A549 treated with Hydrocortisone at 1 μM for 4 hours (cell line): Measurements from ENCODE around the gene PAOX. TPM values are rescaled to one million over a fixed set of nuclear protein-coding genes. Genes with fewer than 3 reads are reported as not detected.

Experiments used
- total RNA-seq: library from RNA; stranded (reverse); fragments of 200-300 nt; extraction: Qiagen RNA extraction; gene quantifications from 5 replicates; pipeline ENCODE4 v1.2.3, GENCODE V29; 2022

PAOX gene
- 1.7 to 2.5 TPM (median 2.1 TPM) in 5 replicates for total RNA-seq

GRCh38 chr10:133379152-133379800 is at the start of gene PAOX:
Gene PAOX, plus strand, starts transcription at chr10:133379262. Its CDS starts 55 bp downstream, at chr10:133379317.

GRCh38 chr10:133336577-133337369 is 42.3 kb upstream of the PAOX start, which contains the start of gene CALY:
Gene CALY, minus strand, starts transcription at chr10:133336896. Its CDS starts 7,907 bp downstream, at chr10:133328989.

DNA sequence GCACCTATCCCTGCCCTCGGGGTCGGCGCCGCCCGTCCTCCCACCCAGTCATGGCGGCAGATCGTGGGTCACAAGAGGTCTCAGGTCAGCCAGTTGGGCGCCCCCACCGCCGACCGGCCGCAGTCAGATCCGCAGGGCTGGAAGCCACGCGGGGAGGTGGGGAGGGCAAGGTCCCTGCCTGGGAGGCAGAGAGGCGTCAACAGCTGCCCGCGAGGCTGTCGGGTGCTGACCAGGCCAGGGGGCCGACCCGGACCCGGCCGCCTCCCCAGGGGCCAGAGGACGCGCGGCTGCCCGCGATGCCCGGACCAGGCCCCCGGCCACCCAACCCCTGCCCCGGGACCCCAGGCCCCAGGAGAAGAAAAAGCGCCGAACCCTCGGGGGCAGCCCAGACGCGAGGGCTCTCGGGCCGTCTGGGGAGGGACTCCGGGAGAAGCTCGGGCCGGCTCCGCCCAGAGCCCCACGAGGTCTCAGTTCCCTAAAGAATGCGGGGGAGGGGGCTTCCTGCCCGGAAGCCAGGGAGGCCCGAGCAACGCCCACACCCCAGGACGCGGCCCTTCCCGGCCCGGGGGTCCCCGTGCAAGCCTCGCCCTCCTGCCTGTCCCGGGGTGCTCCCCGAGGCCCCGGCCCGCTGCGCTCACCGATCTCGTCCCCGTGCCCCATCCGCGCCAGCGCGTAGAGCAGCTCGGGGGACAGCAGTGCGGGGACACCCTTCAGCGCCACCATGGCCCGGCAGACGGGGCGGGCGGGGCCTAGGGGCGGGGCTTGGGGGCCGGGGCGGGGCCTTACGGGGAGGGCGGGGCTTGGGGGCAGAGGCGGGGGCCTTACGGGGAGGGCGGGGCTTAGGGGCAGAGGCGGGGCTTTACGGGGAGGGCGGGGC is 21.5 kb upstream of the PAOX start, which contains the start of gene FUOM:
FUOM (minus strand) TSS at position 735 of the 877 bp plus-strand sequence; CDS start at position 723, 12 bp downstream.

DNA sequence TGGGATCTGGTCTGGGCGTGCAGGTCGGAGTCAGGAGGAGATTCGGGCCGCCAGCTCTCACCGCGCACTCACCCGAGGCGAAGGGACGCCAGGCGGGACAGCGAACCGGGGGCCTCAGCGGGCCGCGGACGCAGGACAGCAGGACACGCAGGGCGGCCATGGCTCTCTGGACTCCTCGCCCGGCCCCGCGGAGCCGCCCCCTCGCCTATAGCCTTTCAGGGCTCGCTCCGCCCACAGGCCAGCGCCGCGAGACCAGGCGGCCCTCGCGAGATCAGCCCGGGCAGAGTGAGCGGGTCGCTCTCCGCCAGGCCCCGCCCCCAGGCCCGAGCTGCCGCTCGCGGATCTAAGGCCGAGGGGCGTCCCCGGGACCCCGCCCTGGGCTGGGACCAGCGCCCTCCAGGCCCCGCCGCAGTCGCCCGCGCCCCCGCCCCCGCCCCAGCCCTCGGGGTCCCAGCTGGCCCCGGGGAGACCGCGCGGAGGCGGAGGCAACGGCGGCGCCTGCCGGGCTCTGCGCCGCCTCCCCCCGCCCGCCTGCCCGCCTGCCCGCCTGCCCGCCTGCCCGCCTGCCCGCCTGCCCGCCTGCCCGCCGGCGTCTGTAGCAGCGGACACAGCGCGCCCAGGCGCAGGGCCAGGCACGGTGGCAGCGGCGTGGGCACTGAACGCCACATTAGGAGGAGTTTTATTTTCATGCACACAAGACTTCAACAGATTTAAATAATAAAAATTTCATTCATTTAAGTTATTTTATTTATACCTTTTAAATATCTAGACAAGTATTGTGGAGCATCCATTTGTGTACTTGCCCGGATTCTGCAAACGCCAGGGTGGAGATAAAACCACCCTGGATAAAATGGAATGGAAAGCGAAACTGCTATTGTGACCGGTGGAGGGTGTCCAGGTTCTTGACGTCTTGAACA is 5.6 kb upstream of the PAOX start, which contains the start of gene ECHS1:
ECHS1 (minus strand) TSS at position 181 of the 917 bp plus-strand sequence; CDS start at position 160, 21 bp downstream.

GRCh38 chr10:133394064-133394663 is 15.1 kb downstream of the PAOX start, which contains the start of gene MTG1:
Gene MTG1, plus strand, starts transcription at chr10:133394157. Its CDS starts 64 bp downstream, at chr10:133394221.

DNA sequence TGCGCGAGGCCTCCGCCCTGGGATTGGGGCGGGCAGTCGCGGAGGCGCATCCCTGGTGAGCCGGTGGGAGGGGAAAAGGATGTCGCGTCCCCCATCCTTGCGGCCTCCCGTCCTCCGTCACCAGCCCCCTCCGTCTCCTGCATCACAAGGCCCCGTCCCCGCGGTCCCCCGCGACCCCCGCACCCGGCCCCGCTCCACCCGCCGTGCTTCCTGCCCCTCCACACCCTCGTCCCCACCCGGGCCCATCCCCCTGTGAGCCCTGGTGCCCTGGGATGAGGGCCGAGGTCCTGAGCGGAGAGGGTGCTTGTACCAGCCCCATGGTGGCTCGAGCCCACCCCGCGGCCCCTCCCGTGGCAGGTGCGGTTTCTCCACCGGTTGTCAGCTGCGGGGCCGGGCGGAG is 45.5 kb downstream of the PAOX start, which contains the start of gene SPRN:
SPRN (minus strand) TSS at position 25 of the 400 bp plus-strand sequence. CDS start 944 bp downstream, outside the sequence.

Other genes starting within 250 kb of the PAOX start
- 0.91 to 2.6 TPM (median 1.4 TPM) in 5 replicates for gene KNDC1, start 219.0 kb upstream of the PAOX start, total RNA-seq
- 0.10 TPM in 1 of 5 replicates, not detected in the others for gene UTF1, start 149.0 kb upstream of the PAOX start, total RNA-seq
- gene VENTX, start 141.4 kb upstream of the PAOX start, total RNA-seq = not detected in 5 replicates
- gene ADAM8, start 102.4 kb upstream of the PAOX start, total RNA-seq = 1.6 to 4.2 TPM (median 3.7 TPM) in 5 replicates
- gene TUBGCP2, start 70.4 kb upstream of the PAOX start, total RNA-seq = 32.4 to 49.6 TPM (median 42.5 TPM) in 5 replicates
- gene ZNF511, start 70.3 kb upstream of the PAOX start, total RNA-seq = 51.5 to 74.7 TPM (median 69.1 TPM) in 5 replicates
- 0.45 to 0.71 TPM (median 0.59 TPM) in 5 replicates for gene CALY, start 42.4 kb upstream of the PAOX start, total RNA-seq
- gene PRAP1, start 31.9 kb upstream of the PAOX start, total RNA-seq = 0.15 TPM in 1 of 5 replicates, not detected in the others
- 13.3 to 17.6 TPM (median 16.0 TPM) in 5 replicates for gene FUOM, start 21.2 kb upstream of the PAOX start, total RNA-seq
- 130 to 159 TPM (median 145 TPM) in 5 replicates for gene ECHS1, start 5.9 kb upstream of the PAOX start, total RNA-seq
- gene MTG1, start 14.9 kb downstream of the PAOX start, total RNA-seq = 41.4 to 53.4 TPM (median 49.7 TPM) in 5 replicates
- 0.22 to 0.54 TPM (median 0.30 TPM) in 5 replicates for gene SPRN, start 45.4 kb downstream of the PAOX start, total RNA-seq
- 0.20 to 0.32 TPM (median 0.22 TPM) in 5 replicates for gene SCART1, start 74.7 kb downstream of the PAOX start, total RNA-seq
- gene CYP2E1, start 148.1 kb downstream of the PAOX start, total RNA-seq = 0.16 to 0.29 TPM (median 0.21 TPM) in 4 of 5 replicates, not detected in the other
- not detected in 5 replicates for gene SYCE1, start 186.3 kb downstream of the PAOX start, total RNA-seq
- gene FRG2B, start 247.5 kb downstream of the PAOX start, total RNA-seq = 0.08 to 0.14 TPM (median 0.10 TPM) in 4 of 5 replicates, not detected in the other